Measurements from ENCODE around the gene SIRT2.
"Not testable (repeated sequence)": the region's sequence is repeated elsewhere in the genome, so short reads cannot be mapped to it uniquely, and the experiment has no call there.

SIRT2 gene

DNA sequence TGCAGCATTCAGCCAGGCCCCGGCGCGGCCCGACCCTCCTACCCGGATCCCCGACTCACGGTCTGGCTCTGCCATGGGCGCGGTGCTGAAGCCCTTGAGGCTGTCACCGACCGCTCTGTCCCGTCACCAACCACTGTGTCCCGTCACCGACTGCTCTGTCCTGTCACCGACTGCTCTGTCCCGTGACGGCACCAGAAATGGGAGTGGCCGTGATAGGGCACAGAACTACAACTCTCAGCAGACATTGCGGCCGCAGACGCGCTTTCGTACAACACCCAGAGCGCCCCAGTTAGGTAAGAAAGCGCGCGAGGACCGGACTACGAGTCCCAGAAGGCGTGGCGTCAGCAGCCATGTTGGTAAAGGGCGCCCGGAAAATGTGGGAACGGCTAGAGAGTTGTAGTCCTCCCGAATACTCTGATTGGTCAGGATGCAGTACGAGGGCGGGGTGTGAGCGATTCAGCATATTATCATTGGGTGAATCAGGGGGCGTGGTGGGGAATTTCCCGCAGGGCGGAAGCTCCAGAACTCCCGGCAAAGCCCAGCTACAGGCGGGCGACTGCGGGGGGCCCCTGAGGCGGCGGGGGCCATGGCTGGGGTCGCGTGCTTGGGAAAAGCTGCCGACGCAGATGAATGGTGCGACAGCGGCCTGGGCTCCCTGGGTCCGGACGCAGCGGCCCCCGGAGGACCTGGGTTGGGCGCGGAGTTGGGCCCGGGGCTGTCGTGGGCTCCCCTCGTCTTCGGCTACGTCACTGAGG lies at the start of gene SIRT2, which contains the start of gene NFKBIB:
TSS of gene SIRT2 (minus strand) at position 172 of the 755 bp plus-strand sequence. CDS start at position 75, 97 bp downstream.
TSS of gene NFKBIB (plus strand) at position 523 of the 755 bp plus-strand sequence. CDS start at position 587, 64 bp downstream.
- peak within 1 kb of the TSS; percentile 79 for H3K27ac ChIP-seq
- TF ChIP-seq POLR2AphosphoS5 (IDR thresholded peaks at IDR 0.05; ENCODE audit: borderline replicate concordance, low read depth, low read length) (peak; percentile 18; the same call in 1 of the 2 replicates), EZH2 (IDR thresholded peaks at IDR 0.05) (no peak), FOXP2 (optimal IDR thresholded peaks at IDR 0.05; ENCODE audit: control extremely low read depth, extremely low read length, insufficient read depth) (no peak)
- H3K36me3 ChIP-seq (ENCODE audit: insufficient read depth, low read length), result peaks cover 4% of the 10 kb centered on the region; the same call in 1 of the 2 replicates
- DNase-seq (ENCODE audit: low read depth, low spot score), result peak; percentile 99
- H3K9me3 ChIP-seq (ENCODE audit: low read depth, low read length), result no peaks in the 10 kb centered on the region
- H3K4me3 ChIP-seq, result peak within 1 kb of the TSS; percentile 90
- H3K9ac ChIP-seq (ENCODE audit: insufficient read length), result peak within 1 kb of the TSS; percentile 86

DNA sequence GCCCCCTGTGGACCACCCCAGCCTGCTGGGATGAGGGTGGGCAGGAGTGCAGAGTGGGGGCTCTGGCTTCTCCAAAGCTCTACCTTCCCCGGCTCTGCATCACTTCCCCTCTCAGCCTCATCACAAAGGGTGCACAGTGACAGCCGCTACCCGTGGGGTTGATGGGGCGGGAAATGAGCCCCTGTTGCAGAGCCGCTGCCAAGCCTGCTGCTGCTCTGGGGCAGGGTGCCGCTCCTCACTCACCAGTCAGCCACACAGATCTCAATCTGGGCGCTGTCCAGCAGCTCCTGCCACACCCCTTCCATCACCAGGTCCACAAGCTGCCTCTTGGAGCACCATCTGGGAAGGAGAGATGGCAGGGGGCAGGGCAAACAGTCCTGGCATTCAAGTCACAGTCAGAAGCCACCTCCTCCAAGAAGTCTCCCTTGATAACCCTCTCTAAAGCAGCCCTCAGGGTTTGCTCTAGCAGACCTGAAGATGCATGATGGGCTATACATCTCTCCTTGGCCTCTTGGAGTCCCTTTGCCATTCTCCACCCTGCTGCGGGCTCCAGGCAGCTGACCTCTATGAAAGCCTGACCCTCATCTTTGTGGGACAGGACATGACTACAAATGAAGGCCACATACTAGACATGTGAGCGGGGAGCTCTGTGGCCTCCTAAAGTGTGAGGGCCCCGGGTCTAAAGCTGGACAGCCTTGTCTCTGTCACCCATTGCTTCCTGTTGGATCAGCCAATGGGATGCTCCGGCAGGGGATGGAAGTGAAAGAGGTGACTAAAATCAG lies 47.0 kb upstream of the SIRT2 start:
- Histone ChIP-seq H3K36me3 (ENCODE audit: insufficient read depth, low read length) (peaks cover 23% of the 10 kb centered on the region; the same call in 1 of the 2 replicates), H3K27ac (no peak overlapping the region), H3K9me3 (ENCODE audit: low read depth, low read length) (no peaks in the 10 kb centered on the region), H3K4me3 (no peak overlapping the region), H3K9ac (ENCODE audit: insufficient read length) (no peak overlapping the region)
- no peak for DNase-seq (ENCODE audit: low read depth, low spot score)
- no peak for TF ChIP-seq POLR2AphosphoS5 (IDR thresholded peaks at IDR 0.05; ENCODE audit: borderline replicate concordance, low read depth, low read length)
- no peak for TF ChIP-seq EZH2 (IDR thresholded peaks at IDR 0.05)
- TF ChIP-seq FOXP2 (optimal IDR thresholded peaks at IDR 0.05; ENCODE audit: control extremely low read depth, extremely low read length, insufficient read depth), result no peak

DNA sequence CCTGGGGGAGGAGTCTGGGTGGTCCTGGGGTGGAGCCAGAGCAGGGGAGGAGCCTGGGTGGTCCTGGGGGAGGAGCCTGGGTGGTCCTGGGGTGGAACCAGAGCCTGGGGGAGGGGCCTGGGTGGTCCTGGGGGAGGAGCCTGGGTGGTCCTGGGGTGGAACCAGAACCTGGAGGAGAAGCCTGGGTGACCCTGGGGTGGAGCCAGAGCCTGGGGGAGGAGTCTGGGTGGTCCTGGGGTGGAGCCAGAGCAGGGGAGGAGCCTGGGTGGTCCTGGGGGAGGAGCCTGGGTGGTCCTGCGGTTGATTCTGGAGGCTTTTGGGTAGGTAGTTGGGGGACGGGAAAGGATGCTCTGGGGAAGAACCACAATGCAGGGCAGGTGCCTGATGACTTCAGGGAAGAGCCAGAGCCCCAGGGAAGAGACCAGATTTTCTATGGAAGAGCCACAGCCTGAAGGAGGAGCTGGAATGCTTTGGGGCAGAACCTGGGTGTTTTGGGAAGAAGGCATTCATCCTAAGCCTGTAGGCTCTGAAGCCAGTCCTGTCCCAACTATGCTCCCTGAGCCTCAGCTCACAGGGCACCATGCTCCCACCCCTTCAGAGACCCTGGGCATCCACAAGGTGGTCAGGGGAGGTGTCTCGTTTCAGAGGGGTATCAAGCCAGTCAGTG lies 46.3 kb upstream of the SIRT2 start:
- DNase-seq (ENCODE audit: low read depth, low spot score), result no peak
- no peak for TF ChIP-seq FOXP2 (optimal IDR thresholded peaks at IDR 0.05; ENCODE audit: control extremely low read depth, extremely low read length, insufficient read depth)
- TF ChIP-seq EZH2 (IDR thresholded peaks at IDR 0.05), result no peak
- no peak for TF ChIP-seq POLR2AphosphoS5 (IDR thresholded peaks at IDR 0.05; ENCODE audit: borderline replicate concordance, low read depth, low read length)
- peaks cover 23% of the 10 kb centered on the region; the same call in 1 of the 2 replicates for H3K36me3 ChIP-seq (ENCODE audit: insufficient read depth, low read length)

GRCh38 chr19:38944981-38945506 lies 45.6 kb upstream of the SIRT2 start:
- Histone ChIP-seq H3K9ac (ENCODE audit: insufficient read length) (no peak overlapping the region), H3K9me3 (ENCODE audit: low read depth, low read length) (no peaks in the 10 kb centered on the region), H3K4me3 (no peak overlapping the region), H3K36me3 (ENCODE audit: insufficient read depth, low read length) (peaks cover 23% of the 10 kb centered on the region; the same call in 1 of the 2 replicates), H3K27ac (no peak overlapping the region)
- DNase-seq (ENCODE audit: low read depth, low spot score), result no peak
- no peak for TF ChIP-seq FOXP2 (optimal IDR thresholded peaks at IDR 0.05; ENCODE audit: control extremely low read depth, extremely low read length, insufficient read depth)
- no peak for TF ChIP-seq EZH2 (IDR thresholded peaks at IDR 0.05)
- no peak for TF ChIP-seq POLR2AphosphoS5 (IDR thresholded peaks at IDR 0.05; ENCODE audit: borderline replicate concordance, low read depth, low read length)

More for the DNA sequence above, 46.3 kb upstream of the SIRT2 start:
- Histone ChIP-seq H3K27ac (no peak overlapping the region), H3K9ac (ENCODE audit: insufficient read length) (no peak overlapping the region), H3K4me3 (no peak overlapping the region), H3K9me3 (ENCODE audit: low read depth, low read length) (no peaks in the 10 kb centered on the region)

DNA sequence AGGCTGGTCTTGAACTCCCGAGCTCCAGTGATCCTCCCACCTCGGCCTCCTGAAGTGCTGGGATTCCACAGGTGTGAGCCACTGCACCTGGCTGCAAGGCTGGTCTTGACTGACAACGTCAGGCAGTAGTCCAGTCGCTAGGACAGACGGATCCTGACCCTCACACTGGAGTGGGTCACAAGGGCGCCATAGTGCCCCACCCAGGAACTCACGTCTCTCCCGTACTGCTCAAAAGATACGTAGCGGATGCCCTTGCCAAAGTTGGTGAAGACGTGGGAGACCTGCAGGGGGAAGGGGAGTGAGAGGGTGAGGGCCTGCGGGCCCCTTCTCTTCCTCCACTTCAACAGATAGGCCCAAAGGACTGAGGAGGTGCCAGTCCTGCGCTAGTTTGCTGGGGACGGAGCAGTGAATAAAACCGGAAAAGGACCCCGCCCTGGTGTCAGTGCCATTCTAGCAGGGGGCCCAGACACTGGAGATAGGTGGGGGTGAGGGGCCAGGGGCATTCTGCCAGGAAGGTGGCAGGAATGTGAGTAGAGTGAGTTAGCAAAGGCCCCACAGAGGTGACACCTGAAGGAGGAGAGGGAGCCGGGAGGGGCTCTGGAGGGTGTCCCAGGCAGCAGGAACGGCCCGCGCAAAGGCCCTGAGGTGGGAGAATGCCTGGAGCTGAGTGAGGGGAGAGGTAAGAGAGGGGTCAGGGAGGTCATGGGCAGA lies 43.2 kb upstream of the SIRT2 start:
- no peaks in the 10 kb centered on the region for H3K9me3 ChIP-seq (ENCODE audit: low read depth, low read length)
- no peak overlapping the region for H3K27ac ChIP-seq
- TF ChIP-seq EZH2 (IDR thresholded peaks at IDR 0.05), result no peak
- TF ChIP-seq FOXP2 (optimal IDR thresholded peaks at IDR 0.05; ENCODE audit: control extremely low read depth, extremely low read length, insufficient read depth), result no peak
- TF ChIP-seq POLR2AphosphoS5 (IDR thresholded peaks at IDR 0.05; ENCODE audit: borderline replicate concordance, low read depth, low read length), result no peak; the same call in 1 of the 2 replicates
- no peak overlapping the region for H3K9ac ChIP-seq (ENCODE audit: insufficient read length)
- H3K4me3 ChIP-seq, result no peak overlapping the region
- peaks cover 23% of the 10 kb centered on the region; the same call in 1 of the 2 replicates for H3K36me3 ChIP-seq (ENCODE audit: insufficient read depth, low read length)
- DNase-seq (ENCODE audit: low read depth, low spot score), result no peak

GRCh38 chr19:38941979-38942378 lies 42.6 kb upstream of the SIRT2 start:
- DNase-seq (ENCODE audit: low read depth, low spot score), result no peak
- H3K27ac ChIP-seq, result no peak overlapping the region
- H3K9ac ChIP-seq (ENCODE audit: insufficient read length), result no peak overlapping the region

GRCh38 chr19:38941466-38941865 lies 42.0 kb upstream of the SIRT2 start:
- H3K9me3 ChIP-seq (ENCODE audit: low read depth, low read length); DNase-seq (ENCODE audit: low read depth, low spot score); H3K4me3 ChIP-seq; H3K9ac ChIP-seq (ENCODE audit: insufficient read length); H3K27ac ChIP-seq: not testable (repeated sequence)
- peaks cover 16% of the 10 kb centered on the region; the same call in 1 of the 2 replicates for H3K36me3 ChIP-seq (ENCODE audit: insufficient read depth, low read length)

More at GRCh38 chr19:38941979-38942378, 42.6 kb upstream of the SIRT2 start:
- Histone ChIP-seq H3K9me3 (ENCODE audit: low read depth, low read length) (no peaks in the 10 kb centered on the region), H3K36me3 (ENCODE audit: insufficient read depth, low read length) (peaks cover 20% of the 10 kb centered on the region; the same call in 1 of the 2 replicates), H3K4me3 (no peak overlapping the region)
- TF ChIP-seq POLR2AphosphoS5 (IDR thresholded peaks at IDR 0.05; ENCODE audit: borderline replicate concordance, low read depth, low read length) (no peak), EZH2 (IDR thresholded peaks at IDR 0.05) (no peak), FOXP2 (optimal IDR thresholded peaks at IDR 0.05; ENCODE audit: control extremely low read depth, extremely low read length, insufficient read depth) (no peak)

Measured in SK-N-MC (cell line).